Cardiac muscle cell (in vitro differentiated cells and primary cell): ENCODE data around the gene ATP6V0C. TPM values are rescaled to one million over a fixed set of nuclear protein-coding genes. Genes with fewer than 3 reads are reported as not detected.

Experiments used
- DNase-seq, 2 donors: peaks; one replicate each; pipeline versions ENCODE4 v3.0.0 to v3.0.0-alpha.2; 2010 to 2017; ENCODE audit warnings: low read depth in 1 of 2, low spot score in 1 of 2
- H3K27ac ChIP-seq: fragments of 200-600 bp; sonication (generic); 2 replicates; pipeline ENCODE4 v1.5.1; 2016
- H3K27me3 ChIP-seq: fragments of 200-600 bp; sonication (generic); 2 replicates; pipeline ENCODE4 v1.6.0; 2016; ENCODE audit warnings: control low read depth
- H3K36me3 ChIP-seq: fragments of 200-600 bp; sonication (generic); 2 replicates; pipeline ENCODE4 v1.5.1; 2016; ENCODE audit warnings: control low read depth
- H3K4me1 ChIP-seq: fragments of 200-600 bp; sonication (generic); 2 replicates; pipeline ENCODE4 v1.8.1; 2017; ENCODE audit warnings: low read depth, mild to moderate bottlenecking, mixed run types
- H3K4me3 ChIP-seq: fragments of 200-600 bp; sonication (generic); 2 replicates; pipeline ENCODE4 v1.5.1; 2016; ENCODE audit warnings: mild to moderate bottlenecking
- H3K9me3 ChIP-seq: fragments of 200-600 bp; sonication (generic); 2 replicates; pipeline ENCODE4 v1.5.1; 2017; ENCODE audit warnings: low read depth, mild to moderate bottlenecking, control low read depth
- CTCF ChIP-seq: IDR thresholded peaks from 2 replicates; pipeline ENCODE4 v1.5.1; 2012; ENCODE audit warnings: low read depth, mild to moderate bottlenecking, low read length
- polyA plus RNA-seq: library from polyadenylated mRNA; unstranded; fragments of >200 nt; fragmentation: Nextera tagmentation; extraction: Ambion mirVana; gene quantifications from 2 replicates; pipeline ENCODE4 v1.2.1, GENCODE V29; 2016
- total RNA-seq: library from RNA; depleted of rRNA; stranded (reverse); fragments of >200 nt; gene quantifications from 2 replicates; pipeline ENCODE4 v1.2.3, GENCODE V29; 2016

ATP6V0C gene
- total and polyA plus RNA-seq, 2 experiments from 2014 or later = 92.4 to 281 TPM

- Histone ChIP-seq H3K36me3 (peaks cover 11% of the 10 kb centered on the region), H3K4me1 (peaks cover 3% of the 10 kb centered on the region)
- no peak for TF ChIP-seq CTCF
Observed at GRCh38 chr16:2524339-2524938, 10.7 kb downstream of the ATP6V0C start.

GRCh38 chr16:2526135-2526534 lies 12.4 kb downstream of the ATP6V0C start:
- no peak overlapping the region for H3K4me3 ChIP-seq
- H3K27ac ChIP-seq = no peak overlapping the region
- no peak for DNase-seq
- no peaks in the 10 kb centered on the region for H3K27me3 ChIP-seq
- TF ChIP-seq CTCF = no peak
- H3K36me3 ChIP-seq = peaks cover 11% of the 10 kb centered on the region
- H3K9me3 ChIP-seq = no peaks in the 10 kb centered on the region
- peaks cover 2% of the 10 kb centered on the region for H3K4me1 ChIP-seq

More at GRCh38 chr16:2524339-2524938, 10.7 kb downstream of the ATP6V0C start:
- no peaks in the 10 kb centered on the region for H3K9me3 ChIP-seq
- no peak for DNase-seq
- no peaks in the 10 kb centered on the region for H3K27me3 ChIP-seq
- no peak overlapping the region for H3K4me3 ChIP-seq
- no peak overlapping the region for H3K27ac ChIP-seq

GRCh38 chr16:2527071-2527783 lies 13.5 kb downstream of the ATP6V0C start:
- H3K9me3 ChIP-seq = no peaks in the 10 kb centered on the region
- no peak for TF ChIP-seq CTCF
- H3K27me3 ChIP-seq = no peaks in the 10 kb centered on the region
- no peak for DNase-seq
- H3K4me3 ChIP-seq = no peak overlapping the region
- H3K36me3 ChIP-seq = peaks cover 11% of the 10 kb centered on the region
- H3K4me1 ChIP-seq = no peaks in the 10 kb centered on the region
- no peak overlapping the region for H3K27ac ChIP-seq

- Histone ChIP-seq H3K36me3 (peaks cover 11% of the 10 kb centered on the region), H3K4me3 (no peak overlapping the region), H3K27me3 (no peaks in the 10 kb centered on the region), H3K4me1 (no peaks in the 10 kb centered on the region), H3K9me3 (no peaks in the 10 kb centered on the region), H3K27ac (no peak overlapping the region)
- DNase-seq = no peak
- TF ChIP-seq CTCF = no peak
Observed at GRCh38 chr16:2527784-2528100, 14.0 kb downstream of the ATP6V0C start.

- Histone ChIP-seq H3K4me3 (no peak overlapping the region), H3K4me1 (no peaks in the 10 kb centered on the region), H3K27ac (no peak overlapping the region), H3K27me3 (no peaks in the 10 kb centered on the region), H3K9me3 (no peaks in the 10 kb centered on the region), H3K36me3 (peaks cover 11% of the 10 kb centered on the region)
- no peak for TF ChIP-seq CTCF
- no peak for DNase-seq
Observed at GRCh38 chr16:2528161-2529060, 14.7 kb downstream of the ATP6V0C start.
